ENCODE measurements around the gene TMEM255A. TPM values are rescaled to one million over a fixed set of nuclear protein-coding genes. Genes with fewer than 3 reads are reported as not detected.
"Not testable (repeated sequence)": the region's sequence is repeated elsewhere in the genome, so short reads cannot be mapped to it uniquely, and the experiment has no call there.

Gene TMEM255A
- total RNA-seq, 1 experiment from 2014 or later: not detected

- CTCF ChIA-PET: no interaction called here
- peaks cover 11% of the 10 kb centered on the region; the same call in 1 of the 2 replicates for H3K27me3 ChIP-seq (ENCODE audit: low read length)
These were observed 44.8 kb upstream of the TMEM255A start for GRCh38 chrX:120356084-120356483.

GRCh38 chrX:120350450-120351138 lies 39.3 kb upstream of the TMEM255A start:
- ChIA-PET CTCF (no interaction called here), POLR2A (ENCODE audit: unreplicated experiment) (no interaction called here)
- Histone ChIP-seq H3K27ac (ENCODE audit: low read length) (no peak overlapping the region), H3F3A (ENCODE audit: low read length, unreplicated experiment) (no peaks in the 10 kb centered on the region), H3K4me1 (ENCODE audit: insufficient read depth, low read length) (no peaks in the 10 kb centered on the region), H3K4me2 (ENCODE audit: low read length) (no peak overlapping the region), H3K9ac (ENCODE audit: low read length) (no peak overlapping the region), H2AFZ (ENCODE audit: low read length) (no peak overlapping the region), H3K27me3 (ENCODE audit: low read length) (no peaks in the 10 kb centered on the region), H3K4me3 (ENCODE audit: low read length) (no peak overlapping the region), H3K9me3 (ENCODE audit: low read length) (no peaks in the 10 kb centered on the region), H4K20me1 (ENCODE audit: low read length) (no peaks in the 10 kb centered on the region), H3K9me2 (replicated peaks; ENCODE audit: low read length) (no peaks in the 10 kb centered on the region), H3K36me3 (ENCODE audit: low read depth, low read length) (no peaks in the 10 kb centered on the region), H3K79me2 (ENCODE audit: low read length) (no peaks in the 10 kb centered on the region)
- DNase-seq (no peak), ATAC-seq (no peak)
- BruUV-seq (replicated peaks): no TSS peak
- intact Hi-C loops (cut with micrococcal nuclease): no loop called here
- TF ChIP-seq EZH2 (IDR thresholded peaks at IDR 0.05; ENCODE audit: low read length, unreplicated experiment) (no peak), CTCF (conservative IDR thresholded peaks at IDR 0.05; ENCODE audit: low read depth, low read length) (no peak), EZH2phosphoT487 (IDR thresholded peaks at IDR 0.05; ENCODE audit: borderline replicate concordance, low read length) (no peak)

More at GRCh38 chrX:120356084-120356483, 44.8 kb upstream of the TMEM255A start:
- H2AFZ ChIP-seq (ENCODE audit: low read length): no peak overlapping the region
- no peaks in the 10 kb centered on the region for H3K9me3 ChIP-seq (ENCODE audit: low read length)
- H3K27ac ChIP-seq (ENCODE audit: low read length): no peak overlapping the region
- no peaks in the 10 kb centered on the region for H3K9me2 ChIP-seq (replicated peaks; ENCODE audit: low read length)
- H3K36me3 ChIP-seq (ENCODE audit: low read depth, low read length): no peaks in the 10 kb centered on the region
- H3K79me2 ChIP-seq (ENCODE audit: low read length): no peaks in the 10 kb centered on the region
- TF ChIP-seq CTCF (conservative IDR thresholded peaks at IDR 0.05; ENCODE audit: low read depth, low read length): no peak
- no peak for TF ChIP-seq EZH2 (IDR thresholded peaks at IDR 0.05; ENCODE audit: low read length, unreplicated experiment)
- TF ChIP-seq EZH2phosphoT487 (IDR thresholded peaks at IDR 0.05; ENCODE audit: borderline replicate concordance, low read length): no peak
- no peak overlapping the region for H3K4me2 ChIP-seq (ENCODE audit: low read length)
- no peak for DNase-seq
- H3K9ac ChIP-seq (ENCODE audit: low read length): no peak overlapping the region
- POLR2A ChIA-PET (ENCODE audit: unreplicated experiment): no interaction called here
- no peak overlapping the region for H3K4me3 ChIP-seq (ENCODE audit: low read length)
- BruUV-seq (replicated peaks): no TSS peak
- no peak for ATAC-seq
- H3F3A ChIP-seq (ENCODE audit: low read length, unreplicated experiment): no peaks in the 10 kb centered on the region
- no peaks in the 10 kb centered on the region for H3K4me1 ChIP-seq (ENCODE audit: insufficient read depth, low read length)
- intact Hi-C loops (cut with micrococcal nuclease): no loop called here
- no peaks in the 10 kb centered on the region for H4K20me1 ChIP-seq (ENCODE audit: low read length)

GRCh38 chrX:120344566-120344965 lies 33.3 kb upstream of the TMEM255A start:
- H3K27ac ChIP-seq (ENCODE audit: low read length); CTCF ChIA-PET; H2AFZ ChIP-seq (ENCODE audit: low read length); ATAC-seq; DNase-seq; POLR2A ChIA-PET (ENCODE audit: unreplicated experiment); H3K4me1 ChIP-seq (ENCODE audit: insufficient read depth, low read length); H3K9ac ChIP-seq (ENCODE audit: low read length); H3F3A ChIP-seq (ENCODE audit: low read length, unreplicated experiment); BruUV-seq (replicated peaks); H3K27me3 ChIP-seq (ENCODE audit: low read length); H4K20me1 ChIP-seq (ENCODE audit: low read length); H3K4me2 ChIP-seq (ENCODE audit: low read length); H3K9me2 ChIP-seq (replicated peaks; ENCODE audit: low read length); H3K36me3 ChIP-seq (ENCODE audit: low read depth, low read length); H3K79me2 ChIP-seq (ENCODE audit: low read length); intact Hi-C loops (cut with micrococcal nuclease); H3K9me3 ChIP-seq (ENCODE audit: low read length); H3K4me3 ChIP-seq (ENCODE audit: low read length): not testable (repeated sequence)
